GM23338 (cell line): ENCODE data around the gene MECP2.

ENCODE experiments used
- CREB1 ChIP-seq: fragments of 250-450 bp; sonication (Bioruptor Pico); IDR thresholded peaks from 2 replicates; pipeline ENCODE4 v1.5.0; 2020; ENCODE audit warnings: low read depth, mild to moderate bottlenecking, moderate library complexity
- CTCF ChIP-seq, 2 experiments: fragments of 200-600 bp in 1 of 2; sonication (generic) in 1 of 2; conservative IDR thresholded peaks; 2 replicates each; pipeline versions ENCODE4 v1.5.1 to v1.6.1; 2016 to 2017; ENCODE audit warnings: antibody characterized with exemption in 2 of 2, low read depth in 2 of 2, mild to moderate bottlenecking in 2 of 2, moderate library complexity in 1 of 2
- ETS1 ChIP-seq: IDR thresholded peaks from 2 replicates; pipeline ENCODE4 v1.6.1; 2016; ENCODE audit warnings: antibody characterized with exemption
- EZH2 ChIP-seq: fragments of 200-600 bp; sonication (generic); IDR thresholded peaks from one replicate; pipeline ENCODE4 v1.8.0; 2017; ENCODE audit warnings: antibody characterized with exemption, mild to moderate bottlenecking, low read depth; ENCODE audit not compliant: unreplicated experiment
- EZH2phosphoT487 ChIP-seq: fragments of 200-600 bp; sonication (generic); IDR thresholded peaks from one replicate; pipeline ENCODE4 v1.8.1; 2018; ENCODE audit warnings: antibody characterized with exemption; ENCODE audit not compliant: unreplicated experiment
- JUNB ChIP-seq: IDR thresholded peaks from one replicate; pipeline ENCODE4 v1.6.1; 2016; ENCODE audit warnings: antibody characterized with exemption; ENCODE audit not compliant: unreplicated experiment
- NANOG ChIP-seq: IDR thresholded peaks from 2 replicates; pipeline ENCODE4 v1.6.1; 2016; ENCODE audit warnings: antibody characterized with exemption, borderline replicate concordance
- POLR2AphosphoS5 ChIP-seq: IDR thresholded peaks from 2 replicates; pipeline ENCODE4 v1.6.1; 2016; ENCODE audit warnings: antibody characterized with exemption, low read depth
- REST ChIP-seq: IDR thresholded peaks from one replicate; pipeline ENCODE4 v1.6.1; 2018; ENCODE audit warnings: antibody characterized with exemption; ENCODE audit not compliant: unreplicated experiment
- STAT1 ChIP-seq: IDR thresholded peaks from one replicate; pipeline ENCODE4 v1.6.1; 2016; ENCODE audit warnings: antibody characterized with exemption; ENCODE audit not compliant: unreplicated experiment
- ZNF114 ChIP-seq: fragments of 250-450 bp; sonication (Bioruptor Pico); IDR thresholded peaks from 2 replicates; pipeline ENCODE4 v1.5.0; 2020; ENCODE audit warnings: mild to moderate bottlenecking, moderate library complexity
- ZNF331 ChIP-seq: fragments of 250-450 bp; sonication (Bioruptor Pico); IDR thresholded peaks from 2 replicates; pipeline ENCODE4 v1.5.0; 2020; ENCODE audit warnings: low read depth, mild to moderate bottlenecking, moderate library complexity
- ZNF462 ChIP-seq: fragments of 250-450 bp; sonication (Bioruptor Pico); IDR thresholded peaks from 2 replicates; pipeline ENCODE4 v1.5.0; 2020; ENCODE audit warnings: mild to moderate bottlenecking, moderate library complexity

- TF ChIP-seq REST = no peak
- TF ChIP-seq POLR2AphosphoS5 = no peak
- no peak for TF ChIP-seq CTCF (conservative IDR thresholded peaks at IDR 0.05; ENCODE audit: low read depth in 2 of 2)
- no peak for TF ChIP-seq NANOG
- no peak for TF ChIP-seq EZH2
- no peak for TF ChIP-seq ZNF331
- TF ChIP-seq CREB1 (CRISPR knock-in tag) = no peak
- TF ChIP-seq ETS1 = no peak
- no peak for TF ChIP-seq JUNB
- TF ChIP-seq EZH2phosphoT487 = no peak
- TF ChIP-seq STAT1 = no peak
- TF ChIP-seq ZNF462 (CRISPR knock-in tag) = no peak
- no peak for TF ChIP-seq ZNF114 (CRISPR knock-in tag)
Measured at GRCh38 chrX:154010330-154011087, 87.0 kb downstream of the MECP2 start.
